Stimulated activated CD4-positive, alpha-beta T cell treated with anti-CD3 and anti-CD28 coated beads, Interleukin-2, amount 100 ng/mL, for 4 hours (primary cell): ENCODE data around the gene CGB7.
"Not testable (repeated sequence)": the region's sequence is repeated elsewhere in the genome, so short reads cannot be mapped to it uniquely, and the experiment has no call there.

Experiments
- DNase-seq: peaks from one replicate; pipeline ENCODE4 v3.0.0-alpha.2; 2020; ENCODE audit warnings: low read depth

Gene CGB7

GRCh38 chr19:49073514-49074378 is 16.2 kb upstream of the CGB7 start:
- DNase-seq = no peak

GRCh38 chr19:49071860-49072547 is 14.5 kb upstream of the CGB7 start:
- peak; percentile 34 for DNase-seq

- DNase-seq = no peak
Measured at GRCh38 chr19:49070416-49070815, 12.9 kb upstream of the CGB7 start.

- no peak for DNase-seq
Measured at GRCh38 chr19:49069026-49069425, 11.5 kb upstream of the CGB7 start.

- DNase-seq = no peak
Measured at GRCh38 chr19:49067554-49067953, 10.0 kb upstream of the CGB7 start.

GRCh38 chr19:49065905-49066512 is 8.5 kb upstream of the CGB7 start:
- DNase-seq = no peak

GRCh38 chr19:49064768-49065611 is 7.4 kb upstream of the CGB7 start, which contains the start of gene NTF4:
Gene NTF4 (minus strand): TSS chr19:49064818. CDS start chr19:49061997, 2,821 bp downstream.
- no peak for DNase-seq

- no peak for DNase-seq
Measured at GRCh38 chr19:49064029-49064629, 6.6 kb upstream of the CGB7 start.

- DNase-seq = no peak
Measured at GRCh38 chr19:49061445-49061844, 3.9 kb upstream of the CGB7 start.

GRCh38 chr19:49061000-49061399 is 3.5 kb upstream of the CGB7 start:
- DNase-seq = no peak

- DNase-seq = no peak
Measured at GRCh38 chr19:49059053-49059452, 1.5 kb upstream of the CGB7 start.

GRCh38 chr19:49058562-49058961 is 1.0 kb upstream of the CGB7 start:
- no peak for DNase-seq

- DNase-seq = not testable (repeated sequence)
Measured at GRCh38 chr19:49056902-49057596, 500 bp downstream of the CGB7 start.

- DNase-seq = peak; percentile 24
Measured at GRCh38 chr19:49056101-49056901, 1.2 kb downstream of the CGB7 start.

- not testable (repeated sequence) for DNase-seq
Measured at GRCh38 chr19:49050376-49051033, 7.0 kb downstream of the CGB7 start.

- DNase-seq = not testable (repeated sequence)
Measured at GRCh38 chr19:49049834-49050233, 7.7 kb downstream of the CGB7 start.

- not testable (repeated sequence) for DNase-seq
Measured at GRCh38 chr19:49049011-49049410, 8.5 kb downstream of the CGB7 start, which contains the start of gene CGB8. Gene CGB8 (minus strand): TSS chr19:49049111. CDS start chr19:49048739, 372 bp downstream.

- DNase-seq = not testable (repeated sequence)
Measured at GRCh38 chr19:49043548-49043947, 14.0 kb downstream of the CGB7 start, which contains the start of gene CGB5. Gene CGB5 (plus strand): TSS chr19:49043848. CDS start chr19:49044210, 362 bp downstream.

- DNase-seq = not testable (repeated sequence)
Measured at GRCh38 chr19:49042666-49043065, 14.9 kb downstream of the CGB7 start.
